ENCODE measurements around the gene WDR44. TPM values are rescaled to one million over a fixed set of nuclear protein-coding genes. Genes with fewer than 3 reads are reported as not detected.

WDR44 gene
- total RNA-seq, 2 donors from 2014 or later, result 21.6 to 23.1 TPM

DNA sequence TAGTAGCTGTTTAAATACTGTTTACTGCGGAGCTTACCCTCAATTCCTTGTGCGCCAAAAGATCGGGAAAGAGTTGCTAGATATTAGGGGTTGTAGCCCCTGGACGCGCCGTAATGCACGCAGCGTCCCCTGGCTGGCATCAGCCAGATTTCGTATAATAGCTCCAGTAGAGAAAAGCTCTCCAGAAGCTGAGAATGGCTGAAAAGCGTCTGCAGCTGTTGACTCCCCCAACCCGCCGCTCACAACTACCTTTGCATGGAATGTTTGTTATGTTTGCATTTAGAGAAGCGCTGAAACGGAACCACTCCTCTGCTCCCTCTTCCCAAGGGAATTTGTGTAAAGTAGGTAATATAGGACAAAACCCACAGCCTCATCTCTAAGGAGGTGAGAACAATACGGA is 153.4 kb downstream of the WDR44 start:
- H3K4me1 Mint-ChIP-seq (ENCODE audit: low read depth in 2 of 2), result peaks cover 40 to 49% of the 10 kb centered on the region in 2 donors
- no peaks in the 10 kb centered on the region for H3K27me3 Mint-ChIP-seq
- ATAC-seq (no peak), DNase-seq (ENCODE audit: low spot score) (no peak)
- H3K9me3 Mint-ChIP-seq, result peaks cover 3% of the 10 kb centered on the region
- H3K4me3 Mint-ChIP-seq, result peak overlapping the region; percentile 66
- H3K36me3 Mint-ChIP-seq, result no peaks in the 10 kb centered on the region
- H3K27ac Mint-ChIP-seq, result peak overlapping the region; percentile 34 to 95

Other genes starting within 250 kb of the WDR44 start
- 1 to 10 TPM in 1 of 2 donors, under 1 TPM in 1; 0.86 to 1.0 TPM for gene KLHL13, start 229.3 kb upstream of the WDR44 start, total RNA-seq
- 10 to 100 TPM; 32.0 to 44.5 TPM for gene DOCK11, start 149.7 kb downstream of the WDR44 start, total RNA-seq

Measured in natural killer cell treated with Interleukin-12 subunit alpha and Interleukin-12 subunit beta and Interleukin-15 and Interleukin-18, amount 100 ng/mL, for 72 hours (primary cell).